C1 segment of cervical spinal cord (tissue), 14 donors: ENCODE measurements around the gene SH3PXD2B.

Experiments used
- DNase-seq, 14 donors: peaks; one replicate each; lab custom pipeline; 2025; lab: John Stamatoyannopoulos, UW

SH3PXD2B gene

DNA sequence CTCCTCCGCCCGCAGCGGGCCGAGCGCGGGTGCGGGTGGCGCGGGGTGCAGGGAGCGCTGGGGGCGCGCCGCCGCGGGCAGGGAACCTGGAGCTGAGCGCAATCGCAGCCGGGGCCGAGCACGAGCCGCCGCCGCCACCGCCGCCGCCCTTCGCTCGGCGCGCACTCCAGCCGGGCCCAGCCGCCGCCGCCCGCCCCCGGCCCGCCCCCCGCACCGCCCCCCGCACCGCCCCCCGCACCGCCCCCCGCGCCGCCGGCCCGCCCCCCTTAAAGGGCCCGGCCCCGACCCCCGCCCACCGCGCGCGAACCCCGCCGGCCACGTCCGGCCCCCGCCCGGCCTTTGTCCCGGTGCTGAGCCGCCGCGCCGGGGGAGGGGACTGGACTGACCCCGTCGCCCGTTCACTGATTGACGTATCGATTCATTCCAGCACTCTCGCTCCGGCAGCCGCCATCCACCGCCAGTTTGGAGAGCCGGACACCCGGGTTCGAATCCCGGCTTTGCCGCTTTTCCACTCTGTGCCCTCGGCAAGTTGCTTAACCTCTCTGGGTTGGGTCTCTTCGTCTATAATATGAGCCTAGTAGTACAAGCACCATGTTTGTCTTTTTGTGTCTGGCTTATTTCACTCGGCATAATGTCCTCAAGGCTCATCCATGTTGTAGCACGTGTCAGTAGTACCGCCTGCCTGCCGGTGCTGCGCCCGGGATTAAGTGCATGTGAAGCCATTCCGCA is at the start of gene SH3PXD2B:
Gene SH3PXD2B, minus strand, starts transcription at position 168 of the 729 bp plus-strand sequence. CDS start 173 bp downstream, outside the sequence.
- DNase-seq, result peak in 9 of 14 donors; percentile 39 to 75 (median 61)

DNA sequence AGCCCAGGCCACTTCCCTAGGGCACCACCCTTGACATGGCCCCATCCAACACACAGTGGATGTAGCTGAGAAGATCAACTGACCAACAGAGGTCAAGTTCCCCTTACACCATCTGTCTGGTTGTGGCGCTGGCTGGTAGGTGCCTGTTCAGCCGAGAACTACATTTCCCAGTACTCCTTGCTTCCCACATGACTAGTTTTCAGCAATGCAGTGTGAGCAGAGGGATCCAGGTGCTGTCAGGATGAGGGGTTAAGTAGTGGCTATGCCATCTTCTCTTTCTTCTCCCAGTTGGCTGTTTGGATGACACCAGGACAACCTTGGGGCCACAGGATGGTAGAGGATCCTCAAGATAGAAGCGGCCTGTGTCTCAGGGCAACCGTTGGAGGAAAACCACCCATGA is 48.6 kb upstream of the SH3PXD2B start:
- DNase-seq, result no peak

- DNase-seq, result no peak
Observed at GRCh38 chr5:172502410-172502809, 48.1 kb upstream of the SH3PXD2B start.

GRCh38 chr5:172501708-172502320 is 47.5 kb upstream of the SH3PXD2B start:
- no peak for DNase-seq

GRCh38 chr5:172499287-172499686 is 45.0 kb upstream of the SH3PXD2B start:
- DNase-seq, result no peak

DNA sequence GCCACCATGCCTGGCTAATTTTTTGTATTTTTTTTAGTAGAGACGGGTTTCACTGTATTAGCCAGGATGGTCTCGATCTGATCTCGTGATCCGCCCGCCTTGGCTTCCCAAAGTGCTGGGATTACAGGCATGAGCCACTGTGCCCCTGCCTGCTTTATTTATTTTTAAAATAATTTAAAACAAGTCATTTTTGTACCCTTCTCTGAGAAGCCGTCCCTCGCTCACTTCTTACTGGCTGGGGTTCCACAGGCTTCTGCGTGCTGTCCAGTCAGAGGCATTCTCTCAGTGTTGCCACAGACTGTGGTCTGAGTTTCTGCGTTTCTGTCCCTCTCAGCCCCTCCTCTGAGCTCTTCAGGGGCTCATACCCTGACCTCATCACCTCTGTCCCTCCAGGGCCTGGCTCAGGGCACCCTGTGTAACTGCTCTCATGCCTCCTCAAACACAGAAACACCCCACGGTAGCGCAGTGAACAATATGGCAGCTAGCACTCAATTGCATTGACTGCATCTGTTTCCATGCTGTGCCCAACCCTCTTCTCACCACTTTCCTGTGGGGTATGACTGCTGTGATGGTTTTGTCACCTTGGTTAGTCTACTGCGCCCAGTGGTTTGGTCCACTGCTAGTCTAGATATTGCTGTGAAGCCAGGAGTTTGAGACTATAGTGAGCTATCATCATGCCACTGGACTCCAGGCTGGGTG is 44.3 kb upstream of the SH3PXD2B start:
- DNase-seq, result no peak

- no peak for DNase-seq
Observed at GRCh38 chr5:172497591-172498255, 43.4 kb upstream of the SH3PXD2B start.

DNA sequence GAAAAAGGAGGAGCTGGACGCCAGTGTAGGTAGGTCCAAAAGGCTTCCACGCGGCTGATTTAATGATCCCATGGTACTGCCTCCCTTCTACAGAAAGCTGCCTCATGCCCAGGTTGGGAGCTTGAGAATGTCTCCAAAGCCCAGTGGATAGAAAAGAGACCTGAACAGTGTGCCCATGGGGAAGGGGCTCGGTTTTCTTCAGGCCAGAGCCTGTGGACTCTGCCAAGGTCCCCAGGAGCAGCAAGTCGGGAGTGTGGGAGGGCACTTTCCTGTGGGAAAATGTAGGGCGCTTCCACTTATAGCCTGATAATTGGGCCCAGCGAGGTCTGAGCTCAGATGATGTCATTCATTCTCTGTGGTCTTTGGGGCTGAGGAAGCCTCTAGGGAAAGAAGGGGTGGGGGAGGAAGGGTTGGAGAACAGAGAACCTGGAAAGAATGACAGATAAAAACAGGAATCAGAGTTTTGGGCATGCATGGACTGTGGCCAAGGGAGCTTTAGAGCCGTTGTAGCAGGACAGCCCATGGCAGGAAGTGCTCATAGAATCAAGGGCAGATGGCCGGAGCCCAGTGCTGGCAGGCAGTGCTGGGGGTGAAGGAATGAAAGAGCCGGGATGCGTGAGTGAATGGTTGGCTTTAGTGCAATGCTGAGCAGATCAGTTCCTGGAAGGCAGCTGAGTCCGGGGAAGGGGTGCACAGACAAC is 42.5 kb upstream of the SH3PXD2B start:
- peak in 7 of 14 donors; percentile 6 to 83 (median 35) for DNase-seq

GRCh38 chr5:172494630-172495505 is 40.5 kb upstream of the SH3PXD2B start:
- DNase-seq, result no peak

DNA sequence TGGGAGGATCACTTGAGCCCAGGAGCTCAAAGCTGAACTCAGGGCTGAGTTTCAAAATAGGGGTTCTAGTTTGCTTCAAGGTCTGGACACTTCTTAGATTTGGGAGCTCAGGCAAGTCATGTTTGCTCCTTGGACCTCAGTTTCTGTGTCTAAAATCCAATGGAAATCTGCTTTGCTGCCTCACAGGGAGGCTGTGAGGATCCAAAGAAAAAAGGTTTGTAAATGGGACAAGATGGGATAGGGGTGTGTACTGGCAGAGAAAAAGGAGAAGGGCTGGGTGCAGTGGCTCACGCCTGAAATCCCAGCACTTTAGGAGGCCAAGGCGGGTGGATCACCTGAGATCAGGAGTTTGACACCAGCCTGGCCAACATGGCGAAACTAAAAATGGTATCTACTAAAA is 39.6 kb upstream of the SH3PXD2B start:
- no peak for DNase-seq

DNA sequence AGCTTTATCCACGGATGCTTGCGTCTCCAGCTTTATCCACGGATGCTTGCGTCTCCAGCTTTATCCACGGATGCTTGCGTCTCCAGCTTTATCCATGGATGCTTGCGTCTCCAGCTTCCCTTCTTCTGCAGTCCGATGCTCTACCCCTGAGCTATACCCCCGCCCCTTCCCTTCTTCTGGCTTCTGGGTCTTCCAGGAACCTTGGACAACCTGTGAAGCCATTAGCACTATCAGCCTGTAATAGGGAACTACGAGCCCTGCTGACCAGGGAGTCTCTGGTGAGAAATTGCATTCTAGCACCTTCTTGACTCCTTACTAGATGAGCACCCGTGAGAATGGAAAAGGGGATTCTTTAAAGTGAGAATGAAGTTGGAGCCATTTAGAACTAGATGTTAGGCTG is 39.1 kb upstream of the SH3PXD2B start:
- no peak for DNase-seq

DNA sequence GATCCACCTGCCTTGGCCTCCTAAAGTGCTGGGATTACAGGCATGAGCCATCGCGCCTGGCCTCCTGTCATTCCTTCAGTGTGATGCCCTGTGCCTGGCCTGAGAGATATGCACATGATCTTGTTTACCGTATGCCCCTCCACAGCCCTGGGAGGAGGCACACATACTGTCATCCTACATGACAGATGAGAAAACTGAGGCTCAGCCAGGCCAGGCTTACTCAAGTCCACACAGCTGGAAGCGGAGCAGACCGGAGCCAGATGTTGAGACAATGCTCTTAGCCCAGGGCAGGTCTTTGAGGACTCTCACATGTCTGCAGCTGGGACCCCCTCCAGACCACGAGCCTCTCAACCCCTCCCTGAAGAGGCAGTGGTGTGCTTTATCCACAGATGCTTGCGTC is 38.7 kb upstream of the SH3PXD2B start:
- no peak for DNase-seq

- no peak for DNase-seq
Observed at GRCh38 chr5:172492097-172492840, 37.9 kb upstream of the SH3PXD2B start.

DNA sequence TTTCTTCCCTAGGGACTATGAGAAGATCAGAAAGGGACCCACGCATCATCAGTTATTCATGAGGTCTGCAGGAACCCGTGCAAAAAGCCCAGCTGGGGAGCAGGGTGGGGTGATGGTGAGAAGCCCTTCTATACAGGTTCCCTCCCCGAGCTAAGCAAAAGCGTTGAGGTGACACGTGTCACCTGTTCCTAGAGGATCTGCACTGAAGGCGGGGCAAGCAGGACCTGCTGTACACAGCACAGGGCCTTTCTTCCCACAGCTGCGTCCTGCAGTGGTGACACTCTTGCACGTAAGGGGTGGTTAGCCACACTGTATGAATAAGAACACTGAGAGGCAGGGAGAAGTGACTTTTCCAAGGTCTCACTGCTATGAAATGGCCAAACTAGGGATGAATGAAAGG is 37.2 kb upstream of the SH3PXD2B start:
- no peak for DNase-seq

GRCh38 chr5:172490514-172491461 is 36.5 kb upstream of the SH3PXD2B start:
- peak in 1 of 14 donors; percentile 55 for DNase-seq

DNA sequence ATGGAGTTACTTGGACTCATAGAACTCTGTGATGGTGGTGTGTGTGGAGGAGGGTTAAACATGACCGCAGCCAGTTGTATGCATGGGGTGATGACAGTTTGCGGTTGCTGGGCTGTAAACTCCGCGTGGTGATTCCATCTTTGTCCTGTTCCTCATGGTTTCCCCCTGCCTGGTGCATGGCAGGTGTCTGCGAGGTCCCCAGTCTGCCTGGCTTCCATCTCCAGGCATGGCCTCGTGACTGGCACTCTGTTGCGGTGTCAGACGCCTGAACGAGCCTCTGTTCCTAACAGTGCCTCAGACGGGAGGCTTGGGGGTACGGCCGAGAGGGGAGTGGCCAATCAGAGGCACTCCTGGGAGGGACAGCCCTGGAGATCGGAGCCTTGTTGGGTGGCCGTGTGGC is 33.9 kb upstream of the SH3PXD2B start:
- DNase-seq, result no peak

GRCh38 chr5:172487671-172488070 is 33.3 kb upstream of the SH3PXD2B start:
- no peak for DNase-seq

- DNase-seq, result no peak
Observed at GRCh38 chr5:172486912-172487311, 32.6 kb upstream of the SH3PXD2B start.

DNA sequence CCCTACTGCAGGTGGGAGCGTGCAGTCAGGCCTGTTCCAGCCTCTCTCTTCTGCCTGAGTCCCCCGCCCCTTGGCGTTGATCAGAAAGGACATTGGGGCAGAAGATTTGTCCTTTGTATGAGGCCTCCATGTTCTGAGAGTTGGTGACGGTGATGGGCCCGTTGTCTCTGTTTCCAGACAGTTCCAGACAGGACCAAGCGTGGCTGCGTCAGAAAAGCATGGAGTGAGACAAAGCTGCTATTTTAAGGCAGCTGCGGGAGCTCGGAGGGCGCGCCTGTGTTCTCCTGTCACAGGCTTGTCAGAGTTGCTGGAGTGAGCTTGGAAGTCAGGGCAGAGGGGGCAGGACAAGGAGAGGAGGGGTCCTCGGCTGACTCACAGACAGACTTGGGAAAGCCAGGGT is 32.1 kb upstream of the SH3PXD2B start:
- DNase-seq, result peak in 4 of 14 donors; percentile 12 to 22 (median 15)
